ENCODE measurements around the gene ISLR. TPM values are rescaled to one million over a fixed set of nuclear protein-coding genes. Genes with fewer than 3 reads are reported as not detected.

ISLR gene
- total and polyA plus RNA-seq, 2 experiments from 2014 or later = 0.55 TPM; not detected in 1

- H3F3A ChIP-seq (replicated peaks; ENCODE audit: low read depth) = no peaks in the 10 kb centered on the region; the same call in 1 of the 2 replicates
- Mint-ChIP-seq H3K27me3 (ENCODE audit: insufficient read depth, low read depth, poor library complexity) (peaks cover 6% of the 10 kb centered on the region), H3K4me1 (peaks cover 8% of the 10 kb centered on the region), H3K27ac (no peak overlapping the region), H3K4me3 (no peak overlapping the region), H3K9me3 (no peaks in the 10 kb centered on the region), H3K36me3 (ENCODE audit: low read depth) (no peaks in the 10 kb centered on the region)
- no peaks in the 10 kb centered on the region for H3K9me2 ChIP-seq (ENCODE audit: insufficient read depth)
- no peaks in the 10 kb centered on the region for H3K79me2 ChIP-seq (replicated peaks; ENCODE audit: insufficient read depth)
- no peak overlapping the region for H3K4me3 ChIP-seq
- DNase-seq (ENCODE audit: low spot score) (no peak), ATAC-seq (no peak)
- H3K4me2 ChIP-seq = no peak overlapping the region
- peak overlapping the region; percentile 24 for H2AFZ ChIP-seq
- no peaks in the 10 kb centered on the region for H3K4me1 ChIP-seq (ENCODE audit: insufficient read depth)
- H3K36me3 ChIP-seq (ENCODE audit: insufficient read depth) = no peaks in the 10 kb centered on the region
- no peaks in the 10 kb centered on the region for H4K20me1 ChIP-seq (replicated peaks; ENCODE audit: insufficient read depth)
- H3K27ac ChIP-seq (ENCODE audit: low read depth) = no peak overlapping the region
- no peaks in the 10 kb centered on the region for H3K27me3 ChIP-seq (ENCODE audit: insufficient read depth)
- no peak for TF ChIP-seq STAT1 (IDR thresholded peaks at IDR 0.05; ENCODE audit: unreplicated experiment)
- TF ChIP-seq CTCF (conservative IDR thresholded peaks at IDR 0.05; ENCODE audit: low read depth in 2 of 2) = no peak
- TF ChIP-seq EZH2 (IDR thresholded peaks at IDR 0.05; ENCODE audit: low read depth, unreplicated experiment) = no peak
- no peak for TF ChIP-seq ZNF331 (CRISPR knock-in tag; IDR thresholded peaks at IDR 0.05; ENCODE audit: low read depth)
- TF ChIP-seq ETS1 (IDR thresholded peaks at IDR 0.05) = no peak
- no peak for TF ChIP-seq EZH2phosphoT487 (IDR thresholded peaks at IDR 0.05; ENCODE audit: unreplicated experiment)
- no peak for TF ChIP-seq POLR2AphosphoS5 (IDR thresholded peaks at IDR 0.05; ENCODE audit: low read depth)
- TF ChIP-seq ZNF114 (CRISPR knock-in tag; IDR thresholded peaks at IDR 0.05) = no peak
- TF ChIP-seq ZNF462 (CRISPR knock-in tag; IDR thresholded peaks at IDR 0.05) = no peak
- no peak for TF ChIP-seq REST (IDR thresholded peaks at IDR 0.05; ENCODE audit: unreplicated experiment)
- no peak for TF ChIP-seq JUNB (IDR thresholded peaks at IDR 0.05; ENCODE audit: unreplicated experiment)
- no peak for TF ChIP-seq CREB1 (CRISPR knock-in tag; IDR thresholded peaks at IDR 0.05; ENCODE audit: low read depth)
- TF ChIP-seq NANOG (IDR thresholded peaks at IDR 0.05; ENCODE audit: borderline replicate concordance) = no peak
These were observed 16.7 kb upstream of the ISLR start for GRCh38 chr15:74156678-74157411.

Data from GM23338 (cell line).